ENCODE measurements around the gene MED7.

The MED7 gene

DNA sequence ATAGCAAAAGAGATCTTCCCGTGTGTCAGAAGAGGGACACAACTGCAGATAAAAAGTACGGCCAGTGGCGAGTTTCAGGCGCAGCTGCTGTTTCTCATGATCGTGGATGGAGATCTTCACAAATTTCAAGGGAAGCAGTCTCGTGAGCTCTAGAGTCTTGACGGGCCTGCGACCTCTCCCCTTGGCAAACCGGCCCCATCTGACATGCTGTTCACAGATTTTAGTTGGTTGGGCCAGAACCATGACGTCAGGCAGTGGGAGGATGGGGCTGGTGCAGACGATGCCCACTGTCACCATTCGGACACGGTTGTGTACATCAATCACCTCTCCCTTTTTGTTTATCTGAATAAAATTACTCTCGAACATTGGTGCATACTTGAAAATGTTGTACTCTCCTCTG, 23.0 kb upstream of the MED7 start:
- Histone ChIP-seq H3K4me3 (ENCODE audit: low read depth, low read length) (no peak overlapping the region), H3K27ac (no peak overlapping the region), H3K27me3 (replicated peaks) (no peaks in the 10 kb centered on the region), H3K36me3 (replicated peaks) (no peaks in the 10 kb centered on the region)
- no peak for TF ChIP-seq CTCF (IDR thresholded peaks at IDR 0.05; ENCODE audit: low read depth, low read length, missing control alignments)
- in situ Hi-C loops (cut with HindIII; ENCODE audit: low pct_ligation_motif_present, low sequenced_read_pairs) = no loop called here
- no peak for DNase-seq

- H3K27me3 ChIP-seq (replicated peaks) = no peaks in the 10 kb centered on the region
- in situ Hi-C loops (cut with HindIII; ENCODE audit: low pct_ligation_motif_present, low sequenced_read_pairs) = no loop called here
- H3K36me3 ChIP-seq (replicated peaks) = no peaks in the 10 kb centered on the region
- no peak overlapping the region for H3K4me3 ChIP-seq (ENCODE audit: low read depth, low read length)
- no peak for DNase-seq
- no peak for TF ChIP-seq CTCF (IDR thresholded peaks at IDR 0.05; ENCODE audit: low read depth, low read length, missing control alignments)
- no peak overlapping the region for H3K27ac ChIP-seq
These were observed 22.6 kb upstream of the MED7 start for GRCh38 chr5:157165261-157165660.

GRCh38 chr5:157164521-157164920, 21.9 kb upstream of the MED7 start:
- H3K27ac ChIP-seq = no peak overlapping the region
- TF ChIP-seq CTCF (IDR thresholded peaks at IDR 0.05; ENCODE audit: low read depth, low read length, missing control alignments) = no peak
- no peaks in the 10 kb centered on the region for H3K27me3 ChIP-seq (replicated peaks)
- H3K4me3 ChIP-seq (ENCODE audit: low read depth, low read length) = no peak overlapping the region
- H3K36me3 ChIP-seq (replicated peaks) = no peaks in the 10 kb centered on the region
- in situ Hi-C loops (cut with HindIII; ENCODE audit: low pct_ligation_motif_present, low sequenced_read_pairs) = no loop called here
- DNase-seq = no peak

DNA sequence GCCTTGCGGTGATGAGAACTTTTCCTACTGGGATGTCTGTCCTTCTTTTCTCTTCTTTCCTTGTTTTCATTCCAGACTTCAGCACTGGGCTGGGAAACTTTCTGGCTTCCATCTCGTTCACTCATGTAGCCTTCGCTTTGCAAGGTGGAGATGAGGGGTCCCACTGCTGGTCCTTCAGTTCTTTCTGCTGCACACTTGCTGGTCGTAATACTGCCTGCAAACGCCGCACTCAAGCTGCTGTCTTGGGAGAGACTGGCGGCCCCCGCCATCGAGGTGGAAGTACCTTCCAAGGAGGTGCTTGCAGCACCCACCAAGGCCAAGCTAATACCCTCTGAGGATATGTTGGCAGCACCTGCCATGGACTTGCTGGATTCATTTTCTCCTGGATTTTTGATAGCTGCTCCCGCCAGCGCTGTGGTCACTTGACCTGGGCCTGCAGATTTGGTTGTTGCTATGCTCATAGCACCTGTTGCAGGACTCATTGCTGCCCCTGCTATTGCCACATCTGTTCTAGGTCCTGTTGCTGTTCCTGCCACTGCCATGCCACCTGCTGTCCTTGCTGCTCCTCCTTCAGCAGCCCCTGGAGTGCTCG, 20.4 kb upstream of the MED7 start:
- no peak for DNase-seq
- Histone ChIP-seq H3K27ac (no peak overlapping the region), H3K27me3 (replicated peaks) (no peaks in the 10 kb centered on the region), H3K36me3 (replicated peaks) (no peaks in the 10 kb centered on the region), H3K4me3 (ENCODE audit: low read depth, low read length) (no peak overlapping the region)
- in situ Hi-C loops (cut with HindIII; ENCODE audit: low pct_ligation_motif_present, low sequenced_read_pairs) = no loop called here
- no peak for TF ChIP-seq CTCF (IDR thresholded peaks at IDR 0.05; ENCODE audit: low read depth, low read length, missing control alignments)

DNA sequence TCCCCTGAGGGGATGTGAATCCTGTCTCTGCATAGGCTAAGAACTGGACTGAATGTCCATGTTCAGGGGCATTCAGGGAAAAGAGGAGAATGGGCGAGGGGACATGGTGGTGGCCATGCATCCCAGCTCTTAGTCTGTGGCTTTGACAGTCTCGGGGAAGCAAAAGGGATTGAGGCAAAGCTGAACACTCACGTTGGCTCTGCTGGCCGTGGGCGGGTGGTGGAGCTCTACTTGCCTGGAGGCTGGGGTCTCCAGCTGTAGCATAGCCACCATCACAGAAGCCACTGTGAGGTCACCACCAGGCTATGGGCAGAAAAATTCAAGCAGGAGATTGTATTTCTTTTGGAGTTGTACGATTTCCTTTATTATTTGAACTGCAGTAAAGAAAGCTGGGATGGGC, 19.3 kb upstream of the MED7 start:
- Histone ChIP-seq H3K27me3 (replicated peaks) (no peaks in the 10 kb centered on the region), H3K4me3 (ENCODE audit: low read depth, low read length) (no peak overlapping the region), H3K27ac (no peak overlapping the region), H3K36me3 (replicated peaks) (no peaks in the 10 kb centered on the region)
- in situ Hi-C loops (cut with HindIII; ENCODE audit: low pct_ligation_motif_present, low sequenced_read_pairs) = no loop called here
- no peak for TF ChIP-seq CTCF (IDR thresholded peaks at IDR 0.05; ENCODE audit: low read depth, low read length, missing control alignments)
- no peak for DNase-seq

DNA sequence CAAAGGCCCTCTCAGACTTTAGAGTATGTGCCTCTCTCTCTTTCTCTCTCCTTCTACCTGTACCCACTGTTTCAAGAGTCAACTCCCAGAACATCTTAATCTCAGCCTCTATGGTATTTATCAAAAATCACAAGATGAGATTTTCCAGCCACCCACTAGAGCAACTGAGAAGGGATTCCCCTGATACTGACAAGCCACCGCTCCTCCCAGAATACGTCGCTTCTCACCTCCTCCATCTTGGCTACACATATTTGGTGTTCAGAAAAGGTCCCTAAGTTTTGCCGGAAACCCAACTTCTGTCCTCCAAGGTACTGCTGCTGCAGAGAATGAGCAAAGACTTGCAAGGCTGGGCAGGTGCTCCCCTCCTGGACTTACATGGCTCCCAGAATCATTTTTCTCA, 17.3 kb upstream of the MED7 start:
- in situ Hi-C loops (cut with HindIII; ENCODE audit: low pct_ligation_motif_present, low sequenced_read_pairs) = no loop called here
- no peak overlapping the region for H3K27ac ChIP-seq
- no peak for TF ChIP-seq CTCF (IDR thresholded peaks at IDR 0.05; ENCODE audit: low read depth, low read length, missing control alignments)
- H3K36me3 ChIP-seq (replicated peaks) = no peaks in the 10 kb centered on the region
- DNase-seq = no peak
- H3K27me3 ChIP-seq (replicated peaks) = no peaks in the 10 kb centered on the region
- H3K4me3 ChIP-seq (ENCODE audit: low read depth, low read length) = no peak overlapping the region

Data from brain microvascular endothelial cell (primary cell).